Ishikawa (cell line): Measurements from ENCODE around the gene RPS29.

ENCODE experiments used
- CEBPB ChIP-seq: IDR thresholded peaks from 2 replicates; pipeline ENCODE4 v1.6.1; 2012
- CREB1 ChIP-seq: IDR thresholded peaks from 2 replicates; pipeline ENCODE4 v1.6.1; 2012; ENCODE audit warnings: low read depth
- EGR1 ChIP-seq: IDR thresholded peaks from 2 replicates; pipeline ENCODE4 v1.6.1; 2012
- EP300 ChIP-seq: IDR thresholded peaks from 2 replicates; pipeline ENCODE4 v1.6.1; 2012; ENCODE audit warnings: borderline replicate concordance
- FOXM1 ChIP-seq: IDR thresholded peaks from 2 replicates; pipeline ENCODE4 v1.6.1; 2012; ENCODE audit warnings: low read depth, borderline replicate concordance
- NFIC ChIP-seq: IDR thresholded peaks from 2 replicates; pipeline ENCODE4 v1.6.1; 2012
- RAD21 ChIP-seq: IDR thresholded peaks from 2 replicates; pipeline ENCODE4 v1.6.1; 2012; ENCODE audit warnings: low read depth
- TAF1 ChIP-seq: IDR thresholded peaks from 2 replicates; pipeline ENCODE4 v1.6.1; 2012; ENCODE audit warnings: low read depth, mild to moderate bottlenecking
- TCF12 ChIP-seq: IDR thresholded peaks from 2 replicates; pipeline ENCODE4 v1.6.1; 2012; ENCODE audit warnings: low read depth
- TEAD4 ChIP-seq: IDR thresholded peaks from 2 replicates; pipeline ENCODE4 v1.6.1; 2012
- YY1 ChIP-seq: IDR thresholded peaks from 2 replicates; pipeline ENCODE4 v1.6.1; 2012; ENCODE audit warnings: low read depth
- ZBTB7A ChIP-seq: IDR thresholded peaks from 2 replicates; pipeline ENCODE4 v1.6.1; 2012; ENCODE audit warnings: low read depth
- TF ChIP-seq, protein P1 (sequence below): IDR thresholded peaks from 2 replicates; pipeline ENCODE4 v1.6.1; 2012
- TF ChIP-seq, protein P2 (sequence below): IDR thresholded peaks from 2 replicates; pipeline ENCODE4 v1.6.1; 2012
- TF ChIP-seq, protein P3 (sequence below): IDR thresholded peaks from 2 replicates; pipeline ENCODE4 v1.6.1; 2012; ENCODE audit warnings: low read depth, mild to moderate bottlenecking

RPS29 gene

DNA sequence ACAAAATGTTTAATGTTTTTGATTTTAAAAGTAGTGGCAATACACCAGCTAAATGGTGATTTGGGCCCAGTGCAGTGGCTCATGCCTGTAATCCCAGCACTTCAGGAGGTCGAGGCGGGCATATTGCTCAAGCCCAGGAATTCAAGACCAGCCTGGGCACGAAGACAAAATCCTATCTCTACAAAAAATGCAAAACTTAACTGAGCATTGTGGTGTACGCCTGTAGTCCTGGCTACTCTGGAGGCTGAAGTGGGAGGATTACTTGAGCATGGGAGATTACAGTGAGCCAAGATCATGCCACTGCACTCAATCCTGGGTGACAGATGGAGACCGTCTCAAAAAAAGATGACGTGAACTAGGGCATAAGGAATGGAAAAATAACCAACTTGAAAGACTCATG is 29.6 kb upstream of the RPS29 start:
- TF ChIP-seq, protein P1, sequence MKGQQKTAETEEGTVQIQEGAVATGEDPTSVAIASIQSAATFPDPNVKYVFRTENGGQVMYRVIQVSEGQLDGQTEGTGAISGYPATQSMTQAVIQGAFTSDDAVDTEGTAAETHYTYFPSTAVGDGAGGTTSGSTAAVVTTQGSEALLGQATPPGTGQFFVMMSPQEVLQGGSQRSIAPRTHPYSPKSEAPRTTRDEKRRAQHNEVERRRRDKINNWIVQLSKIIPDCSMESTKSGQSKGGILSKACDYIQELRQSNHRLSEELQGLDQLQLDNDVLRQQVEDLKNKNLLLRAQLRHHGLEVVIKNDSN = no peak
- TF ChIP-seq EGR1 = no peak
- no peak for TF ChIP-seq CEBPB
- no peak for TF ChIP-seq YY1
- TF ChIP-seq NFIC = no peak
- TF ChIP-seq FOXM1 = no peak
- TF ChIP-seq TAF1 = no peak
- TF ChIP-seq ZBTB7A = no peak
- TF ChIP-seq RAD21 = no peak
- TF ChIP-seq TEAD4 = no peak
- TF ChIP-seq, protein P2, sequence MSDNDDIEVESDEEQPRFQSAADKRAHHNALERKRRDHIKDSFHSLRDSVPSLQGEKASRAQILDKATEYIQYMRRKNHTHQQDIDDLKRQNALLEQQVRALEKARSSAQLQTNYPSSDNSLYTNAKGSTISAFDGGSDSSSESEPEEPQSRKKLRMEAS = no peak
- TF ChIP-seq, protein P3, sequence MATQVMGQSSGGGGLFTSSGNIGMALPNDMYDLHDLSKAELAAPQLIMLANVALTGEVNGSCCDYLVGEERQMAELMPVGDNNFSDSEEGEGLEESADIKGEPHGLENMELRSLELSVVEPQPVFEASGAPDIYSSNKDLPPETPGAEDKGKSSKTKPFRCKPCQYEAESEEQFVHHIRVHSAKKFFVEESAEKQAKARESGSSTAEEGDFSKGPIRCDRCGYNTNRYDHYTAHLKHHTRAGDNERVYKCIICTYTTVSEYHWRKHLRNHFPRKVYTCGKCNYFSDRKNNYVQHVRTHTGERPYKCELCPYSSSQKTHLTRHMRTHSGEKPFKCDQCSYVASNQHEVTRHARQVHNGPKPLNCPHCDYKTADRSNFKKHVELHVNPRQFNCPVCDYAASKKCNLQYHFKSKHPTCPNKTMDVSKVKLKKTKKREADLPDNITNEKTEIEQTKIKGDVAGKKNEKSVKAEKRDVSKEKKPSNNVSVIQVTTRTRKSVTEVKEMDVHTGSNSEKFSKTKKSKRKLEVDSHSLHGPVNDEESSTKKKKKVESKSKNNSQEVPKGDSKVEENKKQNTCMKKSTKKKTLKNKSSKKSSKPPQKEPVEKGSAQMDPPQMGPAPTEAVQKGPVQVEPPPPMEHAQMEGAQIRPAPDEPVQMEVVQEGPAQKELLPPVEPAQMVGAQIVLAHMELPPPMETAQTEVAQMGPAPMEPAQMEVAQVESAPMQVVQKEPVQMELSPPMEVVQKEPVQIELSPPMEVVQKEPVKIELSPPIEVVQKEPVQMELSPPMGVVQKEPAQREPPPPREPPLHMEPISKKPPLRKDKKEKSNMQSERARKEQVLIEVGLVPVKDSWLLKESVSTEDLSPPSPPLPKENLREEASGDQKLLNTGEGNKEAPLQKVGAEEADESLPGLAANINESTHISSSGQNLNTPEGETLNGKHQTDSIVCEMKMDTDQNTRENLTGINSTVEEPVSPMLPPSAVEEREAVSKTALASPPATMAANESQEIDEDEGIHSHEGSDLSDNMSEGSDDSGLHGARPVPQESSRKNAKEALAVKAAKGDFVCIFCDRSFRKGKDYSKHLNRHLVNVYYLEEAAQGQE = no peak

DNA sequence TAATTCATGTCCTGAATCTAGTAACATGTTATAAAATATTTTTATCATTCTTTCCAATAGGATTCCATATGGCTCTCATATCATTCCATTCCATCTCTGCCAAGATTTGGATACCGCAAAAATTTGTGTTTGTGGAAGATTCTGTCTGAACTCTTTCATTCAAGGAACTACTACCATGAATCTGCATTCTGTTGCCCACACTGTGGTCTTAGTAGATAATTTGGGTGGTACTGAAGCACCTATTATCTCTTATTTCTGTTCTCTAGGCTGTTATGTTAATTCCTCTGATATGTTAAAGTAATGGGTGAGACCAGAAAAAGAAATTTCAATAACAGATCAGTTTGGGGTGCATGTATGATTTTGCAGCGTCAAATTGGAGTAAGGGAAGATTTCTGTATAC is 28.0 kb upstream of the RPS29 start:
- TF ChIP-seq TEAD4 (no peak), TCF12 (no peak), FOXM1 (no peak), CEBPB (no peak)
- TF ChIP-seq, protein P2 = no peak

DNA sequence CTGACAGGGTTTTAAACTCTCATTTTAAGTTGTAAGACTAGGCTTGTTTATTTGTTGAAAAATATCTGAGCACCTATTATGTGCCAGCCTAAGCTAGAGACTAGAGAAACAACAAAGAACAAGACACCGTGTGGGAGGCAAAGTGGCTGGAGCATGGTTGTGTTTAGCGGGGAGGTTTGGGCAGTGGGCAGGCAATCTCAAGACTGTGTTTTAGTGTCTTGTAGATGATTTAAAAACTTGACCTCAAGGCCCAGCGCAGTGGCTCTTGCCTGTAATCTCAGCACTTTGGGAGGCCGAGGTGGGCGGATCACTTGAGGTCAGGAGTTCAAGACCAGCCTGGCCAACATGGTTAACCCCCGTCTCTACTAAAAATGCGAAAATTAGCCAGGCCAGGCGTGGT is 26.5 kb upstream of the RPS29 start:
- TF ChIP-seq, protein P2 = no peak
- TF ChIP-seq, protein P1 = no peak
- no peak for TF ChIP-seq CREB1

DNA sequence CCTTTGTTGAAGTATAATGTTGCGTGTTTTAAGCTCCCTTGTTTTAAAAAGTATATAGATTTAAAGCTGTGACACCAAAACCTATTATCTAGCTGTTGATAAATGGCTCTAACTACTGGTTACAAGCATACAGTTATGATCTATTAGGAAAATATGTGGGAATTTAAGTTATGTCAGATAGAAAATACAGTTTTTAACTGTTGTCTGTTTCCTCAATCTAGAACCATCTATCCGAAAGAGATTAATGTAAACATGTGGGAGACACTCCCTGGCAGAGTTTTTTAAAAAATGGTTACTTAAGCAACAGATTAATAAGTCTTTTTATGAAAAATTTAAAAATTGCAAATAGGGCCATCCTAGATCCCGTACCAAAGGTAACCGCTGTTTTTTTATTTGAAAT is 26.1 kb upstream of the RPS29 start:
- no peak for TF ChIP-seq TCF12
- TF ChIP-seq FOXM1 = no peak
- TF ChIP-seq CEBPB = no peak

DNA sequence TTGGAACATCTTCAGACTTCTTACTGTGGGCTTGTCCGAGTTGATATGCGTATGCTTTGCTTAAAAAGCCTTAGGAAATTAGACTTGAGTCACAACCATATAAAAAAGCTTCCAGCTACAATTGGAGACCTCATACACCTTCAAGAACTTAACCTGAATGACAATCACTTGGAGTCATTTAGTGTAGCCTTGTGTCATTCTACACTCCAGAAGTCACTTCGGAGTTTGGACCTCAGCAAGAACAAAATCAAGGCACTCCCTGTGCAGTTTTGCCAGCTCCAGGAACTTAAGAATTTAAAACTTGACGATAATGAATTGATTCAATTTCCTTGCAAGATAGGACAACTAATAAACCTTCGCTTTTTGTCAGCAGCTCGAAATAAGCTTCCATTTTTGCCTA is 21.4 kb upstream of the RPS29 start:
- TF ChIP-seq FOXM1 (no peak), TEAD4 (no peak), EP300 (no peak), TAF1 (no peak), EGR1 (no peak), TCF12 (no peak), YY1 (no peak), CEBPB (no peak), ZBTB7A (no peak), CREB1 (no peak), NFIC (no peak), RAD21 (no peak)
- TF ChIP-seq, protein P1 = no peak
- TF ChIP-seq, protein P2 = no peak

DNA sequence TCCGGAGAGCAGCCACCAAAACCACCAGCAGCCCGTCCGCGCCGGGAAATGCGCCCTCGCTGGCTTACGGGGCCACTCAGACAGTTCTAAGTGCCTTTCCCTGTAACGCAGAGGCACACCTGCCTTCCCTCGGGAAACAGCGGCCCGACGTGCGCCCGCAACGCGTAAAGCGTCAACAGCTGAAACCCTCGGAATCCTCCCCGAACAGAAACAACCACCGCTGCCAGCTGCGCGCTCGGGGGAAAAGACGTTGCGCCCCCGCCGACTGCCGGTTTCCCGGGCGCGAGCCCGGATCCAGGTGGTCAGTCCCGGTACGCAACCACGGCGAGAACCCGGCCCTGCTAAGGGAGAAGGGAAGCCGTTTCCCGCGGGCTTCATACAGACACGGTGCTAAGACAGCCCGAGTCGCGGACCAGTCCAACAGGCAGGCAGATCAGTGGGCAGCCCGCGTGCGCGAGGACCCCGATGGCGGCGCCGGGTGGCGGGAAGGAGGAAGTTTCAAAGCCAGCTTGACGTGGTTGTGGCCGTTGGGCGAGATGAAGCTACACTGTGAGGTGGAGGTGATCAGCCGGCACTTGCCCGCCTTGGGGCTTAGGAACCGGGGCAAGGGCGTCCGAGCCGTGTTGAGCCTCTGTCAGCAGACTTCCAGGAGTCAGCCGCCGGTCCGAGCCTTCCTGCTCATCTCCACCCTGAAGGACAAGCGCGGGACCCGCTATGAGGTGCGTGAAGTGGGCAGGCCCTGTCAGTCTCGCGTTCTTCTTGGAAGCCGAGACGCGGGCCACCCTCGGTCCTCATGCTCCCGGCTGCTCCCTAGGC is 12.5 kb upstream of the RPS29 start, which contains the start of gene LRR1:
LRR1 (plus strand) TSS at position 456 of the 816 bp plus-strand sequence; CDS start at position 537, 81 bp downstream.
- TF ChIP-seq CEBPB (no peak), NFIC (peak; percentile 32; the same call in 1 of the 2 replicates), CREB1 (no peak; the same call in 1 of the 2 replicates), ZBTB7A (no peak), TCF12 (0 out of 2 replicates have a peak, but pooled peaks have one; percentile 33), FOXM1 (no peak; the same call in 1 of the 2 replicates), EGR1 (no peak), TAF1 (peak; percentile 98), TEAD4 (peak; percentile 30), RAD21 (no peak), EP300 (no peak), YY1 (peak; percentile 92)
- TF ChIP-seq, protein P2 = peak; percentile 87
- TF ChIP-seq, protein P1 = no peak
- TF ChIP-seq, protein P3 = no peak
